ENCODE measurements around the gene SPHK1.
A peak's percentile ranks its signal among the peaks of the same experiment; 100 is the strongest.

SPHK1 gene

DNA sequence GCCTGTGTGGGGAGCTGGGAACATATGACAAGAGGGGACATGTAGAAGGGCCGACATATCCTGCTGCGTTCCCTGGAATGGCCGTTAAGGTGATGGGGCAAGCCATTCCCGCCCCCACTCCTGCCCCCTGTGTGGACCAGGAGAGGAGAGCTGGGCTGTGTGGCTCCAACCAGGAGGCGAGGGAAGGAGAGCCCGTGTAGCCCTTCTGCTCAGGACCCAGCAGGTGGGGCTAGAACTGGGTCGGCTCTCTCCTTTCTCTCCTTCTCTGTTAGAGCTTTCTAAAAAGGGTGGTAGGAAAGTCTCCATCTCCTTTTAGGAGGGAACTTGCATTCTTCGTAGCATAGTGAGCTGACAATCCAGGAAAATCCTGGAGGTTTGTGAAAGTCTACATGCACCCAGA, 12.8 kb downstream of the SPHK1 start:
- peaks cover 30% of the 10 kb centered on the region for H3K36me3 Mint-ChIP-seq (ENCODE audit: insufficient read depth)
- no peaks in the 10 kb centered on the region for H3K27me3 Mint-ChIP-seq
- ATAC-seq (replicated peaks; ENCODE audit: extremely low read depth, poor library complexity, severe bottlenecking) = no peak
- H3K4me1 Mint-ChIP-seq = no peaks in the 10 kb centered on the region
- H3K4me3 Mint-ChIP-seq = no peak overlapping the region
- DNase-seq (ENCODE audit: low spot score in 2 of 2) = no peak
- no peak overlapping the region for H3K27ac Mint-ChIP-seq (ENCODE audit: low read depth)
- no peaks in the 10 kb centered on the region for H3K9me3 Mint-ChIP-seq

DNA sequence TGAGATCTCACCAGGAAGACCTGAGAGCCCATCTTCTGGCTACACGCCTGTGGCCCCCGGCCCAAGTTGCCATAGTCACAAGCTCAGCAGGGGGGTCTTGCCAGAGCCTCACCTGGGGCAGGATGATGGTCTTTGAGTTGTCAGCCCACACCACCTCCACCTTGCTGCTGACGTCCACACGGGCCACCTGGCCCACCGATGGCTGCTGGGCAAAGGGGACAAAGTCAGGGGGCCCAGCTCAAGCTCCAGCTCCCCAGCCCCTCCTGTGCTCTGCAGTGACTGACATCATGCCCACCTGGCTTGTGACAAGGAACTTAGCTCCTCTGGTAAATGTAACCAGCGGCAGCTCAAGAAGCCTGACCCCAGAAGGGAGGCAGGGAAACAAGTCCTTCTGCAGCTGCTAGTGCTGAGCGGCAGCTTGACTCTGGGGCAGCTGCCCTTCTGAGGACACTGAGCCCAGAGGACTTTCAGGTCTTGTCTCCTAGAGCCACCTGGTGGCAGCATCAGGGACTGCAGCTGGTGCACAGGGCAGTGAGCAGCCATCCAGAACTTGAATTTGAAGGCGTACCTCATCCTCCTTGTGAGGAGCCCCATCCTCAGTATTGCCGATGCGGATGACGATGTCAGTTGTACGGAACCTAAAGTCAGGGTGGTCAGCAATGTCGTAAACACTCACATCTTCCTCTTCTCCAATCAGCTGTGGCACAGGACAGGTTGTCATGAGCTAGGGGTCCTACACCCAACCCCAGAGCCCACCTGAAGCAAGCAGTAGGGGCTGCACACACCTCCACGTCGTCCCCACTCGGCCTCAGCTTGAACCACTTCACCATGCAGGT, 13.5 kb downstream of the SPHK1 start:
- Mint-ChIP-seq H3K9me3 (no peaks in the 10 kb centered on the region), H3K4me3 (no peak overlapping the region), H3K27me3 (no peaks in the 10 kb centered on the region), H3K4me1 (no peaks in the 10 kb centered on the region), H3K36me3 (ENCODE audit: insufficient read depth) (peaks cover 31% of the 10 kb centered on the region), H3K27ac (ENCODE audit: low read depth) (no peak overlapping the region)
- peak; percentile 70 for ATAC-seq (replicated peaks; ENCODE audit: extremely low read depth, poor library complexity, severe bottlenecking)
- peak; percentile 71 to 84 for DNase-seq (ENCODE audit: low spot score in 2 of 2)

DNA sequence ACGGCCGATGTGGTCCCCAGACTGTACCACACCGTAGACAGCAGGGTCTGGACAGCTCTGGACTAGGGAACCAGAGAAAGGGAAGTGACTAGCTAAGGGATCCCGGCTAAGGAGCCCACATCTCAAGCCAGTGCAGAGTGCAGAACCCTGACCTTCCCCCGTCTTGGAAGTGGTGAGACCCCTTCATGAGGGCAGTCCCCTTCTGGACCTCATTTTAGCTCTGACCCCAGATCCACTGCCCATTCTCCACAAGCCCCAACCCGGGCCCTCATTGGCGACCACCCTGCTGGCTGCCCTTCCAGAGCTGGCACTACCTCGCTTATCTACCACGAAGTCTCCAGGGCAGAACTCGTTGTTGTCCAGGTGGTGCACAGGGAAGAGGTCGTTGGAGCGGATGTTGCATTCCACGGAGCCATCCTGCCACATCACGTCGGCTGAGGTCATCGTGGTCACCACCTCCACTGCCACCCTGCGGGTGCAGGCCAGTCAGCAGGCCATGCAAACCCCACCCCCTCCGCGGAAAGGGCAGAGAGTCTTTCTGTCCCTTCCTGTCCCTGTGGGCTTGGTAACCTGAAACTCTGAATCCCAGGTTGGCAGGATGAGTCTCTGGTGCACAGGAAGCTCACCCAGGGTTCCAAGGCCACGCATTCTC, 14.2 kb downstream of the SPHK1 start:
- no peaks in the 10 kb centered on the region for H3K27me3 Mint-ChIP-seq
- DNase-seq (ENCODE audit: low spot score in 2 of 2) (no peak), ATAC-seq (replicated peaks; ENCODE audit: extremely low read depth, poor library complexity, severe bottlenecking) (no peak)
- no peak overlapping the region for H3K27ac Mint-ChIP-seq (ENCODE audit: low read depth)
- H3K4me1 Mint-ChIP-seq = no peaks in the 10 kb centered on the region
- no peak overlapping the region for H3K4me3 Mint-ChIP-seq
- H3K36me3 Mint-ChIP-seq (ENCODE audit: insufficient read depth) = peaks cover 36% of the 10 kb centered on the region
- H3K9me3 Mint-ChIP-seq = no peaks in the 10 kb centered on the region

DNA sequence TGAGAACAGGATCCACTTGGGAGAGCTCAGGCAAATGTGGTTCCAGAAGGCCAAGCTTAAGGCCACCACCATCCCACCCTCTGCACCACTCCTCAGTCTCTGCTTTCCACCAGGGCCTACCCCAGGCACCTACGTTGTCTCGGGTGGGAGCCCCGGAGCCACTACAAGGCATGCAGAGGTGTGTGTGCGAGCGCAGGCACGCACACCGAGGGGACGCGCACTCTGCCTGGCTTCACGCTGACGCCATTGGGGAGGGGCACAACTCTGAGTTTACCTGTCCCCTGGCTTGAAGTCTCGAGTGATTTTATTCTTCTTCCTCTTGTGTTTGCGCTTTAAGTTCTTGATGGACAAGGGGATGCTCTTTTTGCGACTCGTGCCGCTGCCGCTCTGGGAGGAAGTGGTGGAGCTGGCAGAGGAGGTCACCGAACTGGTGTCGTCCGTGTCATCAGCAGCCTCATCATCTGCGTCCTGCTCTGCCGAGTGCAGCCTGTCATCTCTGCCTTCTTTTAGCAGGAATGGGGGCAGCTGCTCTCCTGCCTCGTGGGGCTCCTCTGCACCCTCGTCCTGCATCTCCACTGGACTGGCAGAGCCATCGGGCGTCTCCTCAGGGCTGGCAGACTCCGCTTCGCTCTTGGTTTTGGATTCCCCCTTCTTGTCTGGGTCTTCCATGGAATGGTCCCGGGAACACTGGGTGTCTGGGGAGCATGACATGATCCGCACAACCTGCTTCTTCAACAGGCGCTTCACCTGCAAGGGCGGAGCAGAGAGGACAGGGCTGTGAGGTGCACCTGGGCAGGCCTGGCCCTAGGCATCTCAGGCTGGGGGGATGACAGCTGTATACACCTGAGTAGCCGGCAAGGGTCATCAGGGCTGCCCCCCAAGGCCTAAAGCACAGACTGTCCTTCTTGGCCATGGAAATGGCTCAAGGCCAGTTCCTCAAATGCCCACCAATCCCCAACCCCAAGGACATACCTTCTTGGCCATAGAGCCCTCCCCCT, 15.1 kb downstream of the SPHK1 start:
- Mint-ChIP-seq H3K9me3 (no peaks in the 10 kb centered on the region), H3K36me3 (ENCODE audit: insufficient read depth) (peaks cover 38% of the 10 kb centered on the region), H3K4me3 (no peak overlapping the region)

DNA sequence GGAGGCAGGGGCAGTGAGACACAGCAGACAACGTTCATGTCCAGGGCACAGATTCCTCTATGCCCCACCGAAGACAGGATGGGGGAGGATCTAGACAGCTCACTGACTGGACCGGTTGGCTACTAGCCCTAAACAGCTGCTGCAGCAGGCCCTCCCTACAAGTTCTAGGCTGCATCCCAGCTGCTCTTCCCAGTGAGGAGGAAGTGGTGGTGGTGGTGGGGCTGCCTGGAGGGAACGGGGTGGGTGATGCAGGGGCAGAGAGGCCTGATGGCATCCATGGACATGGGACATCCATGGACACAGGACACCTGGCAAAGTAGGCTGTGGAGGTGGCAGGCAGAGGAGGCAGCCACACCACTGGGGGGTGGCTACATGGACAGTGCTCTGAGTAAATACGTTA, 18.3 kb downstream of the SPHK1 start:
- Mint-ChIP-seq H3K27me3 (no peaks in the 10 kb centered on the region), H3K9me3 (no peaks in the 10 kb centered on the region), H3K36me3 (ENCODE audit: insufficient read depth) (peaks cover 34% of the 10 kb centered on the region), H3K4me1 (no peaks in the 10 kb centered on the region), H3K4me3 (no peak overlapping the region), H3K27ac (ENCODE audit: low read depth) (no peak overlapping the region)
- DNase-seq (ENCODE audit: low spot score in 2 of 2) = no peak
- no peak for ATAC-seq (replicated peaks; ENCODE audit: extremely low read depth, poor library complexity, severe bottlenecking)

More for the DNA sequence above, 15.1 kb downstream of the SPHK1 start:
- ATAC-seq (replicated peaks; ENCODE audit: extremely low read depth, poor library complexity, severe bottlenecking) (no peak), DNase-seq (ENCODE audit: low spot score in 2 of 2) (no peak)
- Mint-ChIP-seq H3K27ac (ENCODE audit: low read depth) (no peak overlapping the region), H3K27me3 (no peaks in the 10 kb centered on the region), H3K4me1 (no peaks in the 10 kb centered on the region)

DNA sequence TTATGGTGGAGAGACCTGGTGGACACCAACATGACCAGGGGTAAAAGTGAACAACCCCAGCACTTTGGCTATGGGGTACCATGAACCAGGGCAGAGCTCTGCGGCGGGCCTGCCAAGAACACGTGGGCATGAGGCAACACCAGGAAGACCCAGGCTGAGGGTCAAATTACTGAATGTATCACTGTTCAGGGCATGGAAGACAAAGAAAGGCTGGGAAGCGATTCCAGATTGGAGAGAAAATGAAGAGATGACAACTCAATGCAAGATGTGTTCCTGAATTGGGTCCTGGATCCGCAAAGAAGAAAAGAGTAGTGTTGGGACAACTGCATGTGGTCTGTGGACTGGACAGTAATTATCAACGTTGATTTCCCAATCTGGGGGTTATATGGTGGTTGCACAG, 19.8 kb downstream of the SPHK1 start:
- Mint-ChIP-seq H3K36me3 (ENCODE audit: insufficient read depth) (peaks cover 33% of the 10 kb centered on the region), H3K4me1 (no peaks in the 10 kb centered on the region), H3K9me3 (no peaks in the 10 kb centered on the region)

DNA sequence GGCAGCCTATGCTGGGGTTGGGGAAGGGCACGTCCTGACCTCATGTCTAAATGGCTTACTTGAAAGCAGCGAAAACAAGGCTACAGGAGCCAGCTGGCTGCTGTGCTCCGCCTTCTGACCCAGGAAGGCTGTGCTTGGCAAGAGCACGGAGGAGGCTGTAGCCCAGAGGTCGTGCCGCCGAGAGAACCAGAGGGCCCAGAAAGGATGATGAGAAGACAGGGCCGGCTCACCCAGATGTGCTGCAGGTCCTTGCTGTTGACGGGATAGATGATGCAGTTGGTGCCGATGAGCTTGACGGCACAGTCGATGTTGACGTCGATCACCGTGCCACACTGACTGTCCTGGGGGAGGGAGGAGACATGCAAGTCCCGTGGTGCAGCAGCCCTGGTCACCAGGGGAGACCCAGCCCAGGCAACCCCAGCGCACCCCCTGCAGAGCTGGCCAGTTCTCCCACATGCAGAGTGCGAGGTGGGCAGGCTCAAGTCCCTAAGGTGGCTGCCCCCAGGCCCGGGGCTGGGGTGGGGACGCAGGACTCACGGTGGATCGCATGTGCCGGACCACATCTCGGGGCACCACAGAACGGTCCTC, 20.7 kb downstream of the SPHK1 start:
- Mint-ChIP-seq H3K4me1 (peaks cover 6% of the 10 kb centered on the region), H3K4me3 (no peak overlapping the region), H3K36me3 (ENCODE audit: insufficient read depth) (peaks cover 35% of the 10 kb centered on the region), H3K27ac (ENCODE audit: low read depth) (no peak overlapping the region), H3K9me3 (no peaks in the 10 kb centered on the region), H3K27me3 (no peaks in the 10 kb centered on the region)
- no peak for ATAC-seq (replicated peaks; ENCODE audit: extremely low read depth, poor library complexity, severe bottlenecking)
- no peak for DNase-seq (ENCODE audit: low spot score in 2 of 2)

More for the DNA sequence above, 19.8 kb downstream of the SPHK1 start:
- Mint-ChIP-seq H3K27me3 (no peaks in the 10 kb centered on the region), H3K4me3 (no peak overlapping the region), H3K27ac (ENCODE audit: low read depth) (no peak overlapping the region)
- no peak for DNase-seq (ENCODE audit: low spot score in 2 of 2)
- ATAC-seq (replicated peaks; ENCODE audit: extremely low read depth, poor library complexity, severe bottlenecking) = no peak

DNA sequence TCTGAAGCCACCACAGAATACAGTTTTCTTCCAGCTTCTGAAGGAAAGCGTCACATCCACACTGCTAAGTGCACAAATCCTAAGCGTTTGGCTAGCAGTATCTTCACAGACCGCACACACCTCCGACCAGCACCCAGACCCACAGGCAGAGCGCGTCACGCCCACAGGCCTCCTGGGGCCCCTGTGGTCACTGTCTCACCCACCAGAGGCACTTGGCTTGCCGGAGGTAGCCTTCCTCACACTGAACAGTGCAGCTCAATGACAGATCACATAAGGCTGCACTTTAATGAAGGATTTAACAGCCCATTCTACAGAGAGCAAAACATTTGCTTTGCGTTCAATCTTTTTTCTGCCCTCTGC, 21.2 kb downstream of the SPHK1 start:
- H3K36me3 Mint-ChIP-seq (ENCODE audit: insufficient read depth) = peaks cover 34% of the 10 kb centered on the region
- H3K4me1 Mint-ChIP-seq = peaks cover 10% of the 10 kb centered on the region
- ATAC-seq (replicated peaks; ENCODE audit: extremely low read depth, poor library complexity, severe bottlenecking) (no peak), DNase-seq (ENCODE audit: low spot score in 2 of 2) (no peak)
- H3K27me3 Mint-ChIP-seq = no peaks in the 10 kb centered on the region
- H3K4me3 Mint-ChIP-seq = no peak overlapping the region
- no peaks in the 10 kb centered on the region for H3K9me3 Mint-ChIP-seq
- H3K27ac Mint-ChIP-seq (ENCODE audit: low read depth) = no peak overlapping the region

DNA sequence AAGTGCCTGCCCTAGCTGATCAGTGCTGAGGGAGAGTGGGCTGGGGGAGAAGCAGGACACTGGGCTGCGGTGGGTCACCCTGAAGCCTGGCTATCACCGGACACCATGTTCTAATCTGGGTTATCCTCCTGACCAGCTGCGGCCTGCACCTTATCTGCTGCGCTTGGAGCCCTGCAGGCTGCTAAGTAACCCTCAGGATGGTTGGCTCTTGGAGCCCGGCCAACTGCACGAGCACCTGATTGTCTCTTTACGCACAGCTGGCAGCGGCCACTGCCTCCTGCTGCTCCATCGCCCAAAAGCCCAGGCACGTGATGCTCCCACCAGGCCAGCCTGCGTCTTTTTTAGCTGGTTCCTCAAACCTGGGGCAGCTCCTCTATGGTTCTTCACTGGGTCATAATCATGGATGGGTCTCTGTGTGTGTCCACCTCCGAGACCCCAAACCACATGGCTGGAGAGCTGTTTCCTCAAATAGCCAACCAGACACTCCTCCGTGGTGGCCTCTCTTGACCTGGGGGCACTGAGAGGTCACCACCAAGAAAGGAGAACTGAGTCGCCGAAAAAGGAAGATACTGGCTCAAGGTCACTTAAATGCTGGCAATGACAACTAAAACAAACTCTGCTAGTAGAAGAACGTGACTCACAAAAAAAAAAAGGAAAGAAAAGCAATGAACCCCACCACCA, 21.7 kb downstream of the SPHK1 start:
- DNase-seq (ENCODE audit: low spot score in 2 of 2) (no peak), ATAC-seq (replicated peaks; ENCODE audit: extremely low read depth, poor library complexity, severe bottlenecking) (no peak)
- H3K4me3 Mint-ChIP-seq = no peak overlapping the region
- H3K4me1 Mint-ChIP-seq = peaks cover 10% of the 10 kb centered on the region
- H3K27me3 Mint-ChIP-seq = no peaks in the 10 kb centered on the region
- H3K27ac Mint-ChIP-seq (ENCODE audit: low read depth) = no peak overlapping the region
- no peaks in the 10 kb centered on the region for H3K9me3 Mint-ChIP-seq
- peaks cover 29% of the 10 kb centered on the region for H3K36me3 Mint-ChIP-seq (ENCODE audit: insufficient read depth)

DNA sequence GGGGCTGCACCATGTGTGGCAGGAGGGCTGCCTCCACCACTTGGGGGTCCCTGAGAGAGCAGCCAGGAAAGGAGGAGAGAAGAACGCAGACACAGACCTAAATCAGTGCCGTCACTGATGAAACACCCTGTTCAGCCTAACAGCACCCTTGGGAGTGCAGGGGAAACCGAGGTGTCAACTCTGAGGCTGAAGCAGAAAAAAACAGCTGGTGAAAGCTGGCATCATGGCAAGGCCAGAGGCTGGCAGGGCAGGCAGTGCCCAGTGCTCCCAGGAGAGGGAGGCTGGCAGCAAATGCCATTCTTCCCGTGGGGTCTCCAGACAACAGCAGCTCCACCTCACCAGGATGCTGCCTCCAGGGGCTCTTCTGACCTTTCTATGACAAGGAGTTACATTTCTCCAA, 23.1 kb downstream of the SPHK1 start:
- peaks cover 20% of the 10 kb centered on the region for H3K36me3 Mint-ChIP-seq (ENCODE audit: insufficient read depth)
- peaks cover 10% of the 10 kb centered on the region for H3K4me1 Mint-ChIP-seq

DNA sequence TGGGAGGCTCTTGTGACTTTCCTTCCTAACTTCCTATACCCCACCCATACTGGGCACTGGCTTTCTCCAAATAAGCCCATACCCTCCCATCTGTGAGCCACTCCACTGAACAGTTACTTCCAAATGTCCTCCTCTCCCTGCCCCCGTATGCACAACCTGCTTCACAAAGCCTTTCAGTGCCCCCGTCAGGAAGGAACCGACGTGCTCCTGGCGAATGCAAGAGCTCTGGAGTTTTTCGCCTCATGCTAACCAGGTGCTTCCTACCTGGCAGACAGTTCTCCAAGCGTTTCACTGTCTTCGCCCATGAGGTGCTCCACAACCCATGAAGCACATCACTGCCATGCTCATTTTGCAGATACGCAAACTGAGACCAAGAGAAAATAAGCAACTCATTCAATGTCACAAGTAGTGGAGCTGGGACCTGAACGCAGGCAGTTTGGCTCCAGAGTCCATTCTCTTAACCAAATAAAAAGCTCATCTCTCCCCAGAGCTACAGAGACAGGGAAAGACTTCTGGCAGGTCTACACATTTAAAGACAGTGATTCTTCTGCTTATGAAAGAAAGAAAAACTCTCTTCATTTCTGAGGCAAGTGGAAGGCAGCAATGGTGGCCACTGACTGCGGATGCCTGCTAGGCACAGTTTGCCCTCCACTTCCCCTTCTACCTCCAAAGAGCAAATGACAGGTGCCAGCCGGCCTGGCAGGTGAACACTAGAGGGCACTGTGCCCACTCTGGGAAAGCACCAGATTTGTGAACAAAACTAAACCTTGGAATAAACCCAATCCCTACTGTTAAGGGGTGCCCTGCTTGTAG, 23.8 kb downstream of the SPHK1 start:
- Mint-ChIP-seq H3K36me3 (ENCODE audit: insufficient read depth) (peaks cover 18% of the 10 kb centered on the region), H3K27ac (ENCODE audit: low read depth) (no peak overlapping the region), H3K4me1 (peaks cover 10% of the 10 kb centered on the region), H3K9me3 (no peaks in the 10 kb centered on the region), H3K4me3 (no peak overlapping the region), H3K27me3 (no peaks in the 10 kb centered on the region)
- ATAC-seq (replicated peaks; ENCODE audit: extremely low read depth, poor library complexity, severe bottlenecking) (peak; percentile 77), DNase-seq (ENCODE audit: low spot score in 2 of 2) (peak; percentile 48 to 49)

More for the DNA sequence above, 23.1 kb downstream of the SPHK1 start:
- DNase-seq (ENCODE audit: low spot score in 2 of 2) (no peak), ATAC-seq (replicated peaks; ENCODE audit: extremely low read depth, poor library complexity, severe bottlenecking) (no peak)
- Mint-ChIP-seq H3K4me3 (no peak overlapping the region), H3K27me3 (no peaks in the 10 kb centered on the region), H3K27ac (ENCODE audit: low read depth) (no peak overlapping the region), H3K9me3 (no peaks in the 10 kb centered on the region)

Data from central memory CD8-positive, alpha-beta T cell (primary cell).